Karpas-422 (cell line): ENCODE data around the gene PSME1. TPM values are rescaled to one million over a fixed set of nuclear protein-coding genes. Genes with fewer than 3 reads are reported as not detected.
"Not testable (repeated sequence)": the region's sequence is repeated elsewhere in the genome, so short reads cannot be mapped to it uniquely, and the experiment has no call there.

Experiments used
- DNase-seq: peaks from one replicate; pipeline ENCODE4 v3.0.0-alpha.2; 2015
- H2AFZ ChIP-seq: fragments of 200-600 bp; sonication (generic); 2 replicates; pipeline ENCODE4 v1.6.1; 2014; ENCODE audit warnings: antibody characterized with exemption, low read length, mixed read lengths
- H3K27ac ChIP-seq: fragments of 200-600 bp; sonication (generic); 2 replicates; pipeline ENCODE4 v1.5.1; 2014; ENCODE audit warnings: mild to moderate bottlenecking, low read length, moderate library complexity
- H3K27me3 ChIP-seq: fragments of 200-600 bp; sonication (generic); 2 replicates; pipeline ENCODE4 v1.6.1; 2014; ENCODE audit warnings: low read length, mixed read lengths
- H3K36me3 ChIP-seq: fragments of 200-600 bp; sonication (generic); 2 replicates; pipeline ENCODE4 v1.6.1; 2014; ENCODE audit warnings: low read length, mixed read lengths; ENCODE audit not compliant: insufficient read depth
- H3K4me1 ChIP-seq: fragments of 200-600 bp; sonication (generic); 2 replicates; pipeline ENCODE4 v1.6.1; 2014; ENCODE audit warnings: mild to moderate bottlenecking, low read length, mixed read lengths
- H3K4me2 ChIP-seq: fragments of 200-600 bp; sonication (generic); 2 replicates; pipeline ENCODE4 v1.6.1; 2014; ENCODE audit warnings: low read length, low read depth, mild to moderate bottlenecking; ENCODE audit not compliant: poor library complexity, severe bottlenecking
- H3K4me3 ChIP-seq: fragments of 200-600 bp; sonication (generic); 2 replicates; pipeline ENCODE4 v1.5.1; 2014; ENCODE audit warnings: mild to moderate bottlenecking, antibody characterized with exemption, low read length, mixed read lengths
- H3K79me2 ChIP-seq: fragments of 200-600 bp; sonication (generic); 2 replicates; pipeline ENCODE4 v1.6.1; 2014; ENCODE audit warnings: mild to moderate bottlenecking, low read length, mixed read lengths
- H3K9ac ChIP-seq: fragments of 200-600 bp; sonication (generic); 2 replicates; pipeline ENCODE4 v1.6.0; 2014; ENCODE audit warnings: low read length
- H3K9me2 ChIP-seq: fragments of 200-600 bp; sonication (generic), shearing (Covaris generic); replicated peaks from 2 replicates; pipeline ENCODE4 v1.6.0; 2014; ENCODE audit warnings: mild to moderate bottlenecking, low read length, moderate library complexity; ENCODE audit not compliant: insufficient read depth
- H3K9me3 ChIP-seq: fragments of 300-700, 200-600 bp; sonication (generic); 2 replicates; pipeline ENCODE4 v1.6.1; 2014; ENCODE audit warnings: low read length, mixed read lengths
- H4K20me1 ChIP-seq: fragments of 200-600 bp; sonication (generic); 2 replicates; pipeline ENCODE4 v1.6.1; 2014; ENCODE audit warnings: mild to moderate bottlenecking, antibody characterized with exemption, low read length, low read depth; ENCODE audit not compliant: insufficient read depth
- total RNA-seq: library from RNA; depleted of rRNA; stranded (reverse); fragments of >200 nt; shearing (Covaris generic); gene quantifications from 2 replicates; pipeline ENCODE4 v1.2.3, GENCODE V29; 2014; ENCODE audit warnings: low replicate concordance

The PSME1 gene
- total RNA-seq, 1 experiment from 2014 or later: 435 TPM

DNA sequence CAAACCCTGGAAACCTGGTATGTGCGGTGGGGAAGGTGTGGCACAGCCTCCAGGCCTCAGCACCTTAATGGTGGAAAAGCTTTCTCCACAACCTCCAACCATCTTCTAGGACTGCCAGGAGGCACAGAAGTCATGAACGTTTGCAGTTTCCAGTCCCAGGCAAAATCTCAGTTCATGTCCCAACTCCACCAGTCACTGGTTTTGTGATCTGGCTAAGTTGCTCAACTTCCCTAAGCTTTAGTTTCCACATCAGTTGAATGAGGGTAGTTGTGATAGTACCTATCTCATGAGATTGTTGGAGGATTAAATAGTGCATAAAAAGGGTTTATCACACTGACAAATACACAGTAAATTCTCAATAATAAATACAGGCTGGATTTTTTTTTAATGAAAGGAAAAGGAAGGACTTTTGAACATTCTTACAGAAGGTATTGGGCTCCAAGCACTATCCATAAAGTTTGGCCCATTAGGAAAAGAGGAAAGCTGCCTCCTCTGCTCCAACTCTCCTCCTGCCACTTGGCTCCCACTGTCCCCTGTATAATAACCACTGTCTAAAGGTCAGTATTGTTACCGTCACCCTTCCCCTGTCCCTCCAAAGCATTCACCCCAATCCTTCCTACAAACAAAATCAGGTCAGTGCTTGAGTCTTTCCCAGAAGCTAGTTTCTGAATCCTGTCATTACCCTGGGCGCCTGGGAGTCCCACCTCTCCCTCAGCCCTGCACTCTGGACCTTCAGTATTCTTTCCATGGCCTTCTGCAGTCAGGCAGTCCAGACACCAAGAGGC is 35.6 kb upstream of the PSME1 start:
- no peaks in the 10 kb centered on the region for H4K20me1 ChIP-seq
- H3K79me2 ChIP-seq: peaks cover 6% of the 10 kb centered on the region
- peaks cover 46% of the 10 kb centered on the region for H3K36me3 ChIP-seq
- H3K27ac ChIP-seq: no peak overlapping the region
- no peak overlapping the region for H3K9ac ChIP-seq
- H3K9me2 ChIP-seq: no peaks in the 10 kb centered on the region
- H3K9me3 ChIP-seq: no peaks in the 10 kb centered on the region
- DNase-seq: no peak
- peaks cover 5% of the 10 kb centered on the region for H3K4me1 ChIP-seq
- no peak overlapping the region for H2AFZ ChIP-seq
- H3K4me3 ChIP-seq: no peak overlapping the region
- H3K27me3 ChIP-seq: no peaks in the 10 kb centered on the region
- no peak overlapping the region for H3K4me2 ChIP-seq

DNA sequence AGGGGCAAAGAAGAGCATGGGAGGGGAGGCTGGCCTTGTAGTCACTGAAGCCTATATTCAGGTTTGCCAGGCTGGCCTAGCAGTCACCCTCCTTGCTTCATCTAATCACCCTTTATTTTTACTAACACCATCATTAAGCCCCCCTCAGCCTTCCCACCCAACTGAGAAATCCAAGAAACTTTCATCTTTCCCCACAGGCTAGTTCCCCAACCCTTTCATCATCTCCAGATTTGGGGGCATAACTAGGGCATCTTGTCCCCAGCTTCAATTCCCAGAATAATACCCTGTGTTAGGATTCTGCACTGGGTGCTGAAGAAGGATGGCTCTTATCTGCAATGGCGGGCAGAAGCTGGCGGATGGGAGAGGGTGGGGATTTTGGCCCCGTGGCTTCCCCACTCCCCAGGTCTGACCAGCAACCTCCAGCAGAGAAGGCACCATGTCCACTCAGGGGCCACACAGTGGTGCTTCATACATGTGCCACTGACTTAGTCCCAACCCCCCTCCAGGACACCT is 35.0 kb upstream of the PSME1 start:
- Histone ChIP-seq H4K20me1 (no peaks in the 10 kb centered on the region), H3K36me3 (peaks cover 46% of the 10 kb centered on the region)

GRCh38 chr14:24102357-24103048 is 33.5 kb upstream of the PSME1 start:
- H3K4me1 ChIP-seq: no peaks in the 10 kb centered on the region
- H3K9me2 ChIP-seq: no peaks in the 10 kb centered on the region
- H3K27me3 ChIP-seq: no peaks in the 10 kb centered on the region
- no peak overlapping the region for H2AFZ ChIP-seq
- no peak overlapping the region for H3K4me3 ChIP-seq
- H4K20me1 ChIP-seq: no peaks in the 10 kb centered on the region
- H3K36me3 ChIP-seq: peaks cover 46% of the 10 kb centered on the region
- H3K9ac ChIP-seq: no peak overlapping the region
- DNase-seq: no peak
- no peak overlapping the region for H3K27ac ChIP-seq
- H3K9me3 ChIP-seq: no peaks in the 10 kb centered on the region
- no peaks in the 10 kb centered on the region for H3K79me2 ChIP-seq
- H3K4me2 ChIP-seq: no peak overlapping the region

More for the DNA sequence above, 35.0 kb upstream of the PSME1 start:
- Histone ChIP-seq H3K4me1 (no peaks in the 10 kb centered on the region), H3K4me2 (no peak overlapping the region), H2AFZ (no peak overlapping the region), H3K9ac (no peak overlapping the region), H3K27ac (no peak overlapping the region), H3K27me3 (no peaks in the 10 kb centered on the region), H3K9me3 (no peaks in the 10 kb centered on the region), H3K4me3 (no peak overlapping the region), H3K9me2 (no peaks in the 10 kb centered on the region), H3K79me2 (no peaks in the 10 kb centered on the region)
- no peak for DNase-seq

DNA sequence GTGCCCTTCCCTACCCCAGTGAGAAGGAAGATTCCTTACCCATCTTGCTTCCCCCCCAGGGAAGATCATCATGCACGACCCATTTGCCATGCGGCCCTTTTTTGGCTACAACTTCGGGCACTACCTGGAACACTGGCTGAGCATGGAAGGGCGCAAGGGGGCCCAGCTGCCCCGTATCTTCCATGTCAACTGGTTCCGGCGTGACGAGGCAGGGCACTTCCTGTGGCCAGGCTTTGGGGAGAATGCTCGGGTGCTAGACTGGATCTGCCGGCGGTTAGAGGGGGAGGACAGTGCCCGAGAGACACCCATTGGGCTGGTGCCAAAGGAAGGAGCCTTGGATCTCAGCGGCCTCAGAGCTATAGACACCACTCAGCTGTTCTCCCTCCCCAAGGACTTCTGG is 32.5 kb upstream of the PSME1 start:
- Histone ChIP-seq H3K27ac (no peak overlapping the region), H3K9me2 (no peaks in the 10 kb centered on the region)

DNA sequence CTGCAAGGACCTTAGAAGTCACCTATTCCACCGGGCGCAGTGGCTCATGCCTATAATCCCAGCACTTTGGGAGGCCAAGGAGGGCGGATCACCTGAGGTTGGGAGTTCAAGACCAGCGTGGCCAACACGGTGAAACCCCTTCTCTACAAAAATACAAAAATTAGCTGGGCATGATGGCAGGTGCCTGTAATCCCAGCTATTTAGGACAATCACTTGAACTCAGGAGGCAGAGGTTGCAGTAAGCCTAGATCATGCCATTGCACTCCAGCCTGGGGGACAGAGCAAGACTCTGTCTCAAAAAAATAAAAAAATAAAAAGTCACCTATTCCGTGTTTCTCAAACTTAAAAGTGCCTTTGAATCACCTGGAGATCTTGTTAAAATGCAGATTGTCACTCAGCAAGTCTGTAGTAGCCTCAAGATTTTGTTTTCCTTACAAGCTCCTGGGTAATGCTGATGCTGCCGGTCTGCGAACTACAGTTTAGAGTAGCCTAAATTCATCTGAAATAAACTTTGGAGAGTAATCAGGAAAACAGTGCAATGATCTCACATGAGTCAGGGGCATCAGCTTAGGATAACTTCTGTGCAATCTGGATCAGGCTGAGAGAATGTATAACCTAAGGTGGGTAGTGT is 30.3 kb upstream of the PSME1 start:
- H3K4me3 ChIP-seq, H3K4me2 ChIP-seq, H3K27ac ChIP-seq, H3K27me3 ChIP-seq, H2AFZ ChIP-seq, H3K4me1 ChIP-seq, H4K20me1 ChIP-seq, H3K9me2 ChIP-seq, DNase-seq, H3K9ac ChIP-seq, H3K79me2 ChIP-seq, H3K9me3 ChIP-seq: not testable (repeated sequence)
- H3K36me3 ChIP-seq: peaks cover 28% of the 10 kb centered on the region

More for the DNA sequence above, 32.5 kb upstream of the PSME1 start:
- H3K4me3 ChIP-seq: no peak overlapping the region
- no peak overlapping the region for H2AFZ ChIP-seq
- H3K4me2 ChIP-seq: no peak overlapping the region
- H4K20me1 ChIP-seq: no peaks in the 10 kb centered on the region
- H3K9ac ChIP-seq: no peak overlapping the region
- H3K27me3 ChIP-seq: no peaks in the 10 kb centered on the region
- DNase-seq: no peak
- no peaks in the 10 kb centered on the region for H3K79me2 ChIP-seq
- peaks cover 42% of the 10 kb centered on the region for H3K36me3 ChIP-seq
- no peaks in the 10 kb centered on the region; the same call in 1 of the 2 replicates for H3K4me1 ChIP-seq
- no peaks in the 10 kb centered on the region for H3K9me3 ChIP-seq

DNA sequence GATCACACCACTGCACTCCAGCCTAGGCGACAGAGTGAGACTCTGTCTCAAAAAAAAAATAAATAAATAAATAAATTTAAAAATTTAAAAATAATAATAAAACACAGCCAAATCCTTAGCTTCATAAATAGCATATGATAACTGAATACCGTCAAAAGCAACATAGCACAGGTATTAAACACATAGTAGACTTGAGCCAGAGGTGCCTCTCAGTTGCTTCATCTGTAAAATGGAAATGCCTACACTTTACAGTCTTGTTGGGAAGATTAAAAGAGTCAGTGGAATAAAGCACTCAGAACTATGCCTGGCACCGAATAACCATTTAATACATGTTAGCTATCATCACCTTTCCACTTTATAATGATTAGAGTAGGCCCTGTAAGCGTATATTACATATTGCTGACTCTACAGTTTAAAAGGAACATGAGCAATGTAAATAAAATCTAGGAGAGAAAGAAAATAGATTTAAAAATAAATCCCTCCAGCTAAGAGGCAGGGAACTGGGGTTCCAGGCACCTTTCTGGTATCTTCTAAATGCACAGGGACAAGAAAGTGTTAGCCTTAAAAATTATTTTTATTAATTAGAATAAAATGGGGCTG is 29.2 kb upstream of the PSME1 start:
- no peaks in the 10 kb centered on the region for H3K9me2 ChIP-seq
- no peak overlapping the region for H3K4me2 ChIP-seq
- no peaks in the 10 kb centered on the region for H3K79me2 ChIP-seq
- peaks cover 7% of the 10 kb centered on the region for H3K4me1 ChIP-seq
- no peak for DNase-seq
- no peak overlapping the region for H3K9ac ChIP-seq
- H3K36me3 ChIP-seq: peaks cover 21% of the 10 kb centered on the region
- H4K20me1 ChIP-seq: no peaks in the 10 kb centered on the region
- H3K4me3 ChIP-seq: no peak overlapping the region
- H3K9me3 ChIP-seq: no peaks in the 10 kb centered on the region
- H3K27ac ChIP-seq: no peak overlapping the region
- H2AFZ ChIP-seq: no peak overlapping the region
- H3K27me3 ChIP-seq: no peaks in the 10 kb centered on the region

DNA sequence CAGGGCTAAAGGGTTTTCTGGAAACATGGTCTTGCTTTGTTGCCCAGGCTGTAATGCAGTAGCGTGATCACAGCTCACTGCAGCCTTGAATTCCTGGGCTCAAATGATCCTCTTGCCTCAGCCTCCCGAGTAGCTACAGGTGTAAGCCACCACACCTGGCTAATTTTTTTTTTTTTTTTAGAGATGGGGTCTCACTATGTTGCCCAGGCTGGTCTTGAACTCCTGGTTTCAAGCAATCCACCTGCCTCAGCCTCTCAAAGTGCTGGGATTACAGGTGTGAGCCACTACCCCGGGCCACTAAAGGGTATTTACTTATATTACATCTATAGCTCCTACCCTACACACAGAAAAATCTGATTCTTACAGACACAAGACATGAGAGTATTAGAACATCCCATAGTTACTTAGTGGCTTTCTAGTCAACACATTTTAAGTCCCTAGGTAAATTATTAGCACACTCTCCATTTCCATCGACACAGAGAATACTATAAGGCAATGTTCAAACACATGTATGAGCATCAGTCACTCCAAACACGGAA is 27.6 kb upstream of the PSME1 start:
- Histone ChIP-seq H3K36me3 (peaks cover 8% of the 10 kb centered on the region), H3K27me3 (no peaks in the 10 kb centered on the region), H3K4me1 (peaks cover 10% of the 10 kb centered on the region), H3K27ac (peak overlapping the region; percentile 46; the same call in 1 of the 2 replicates), H3K9ac (peak overlapping the region; percentile 47), H3K79me2 (0 out of 2 replicates have a peak, but pooled peaks cover 1% of the 10 kb centered on the region), H4K20me1 (no peaks in the 10 kb centered on the region), H3K9me3 (no peaks in the 10 kb centered on the region), H3K4me3 (no peak overlapping the region), H3K9me2 (no peaks in the 10 kb centered on the region), H3K4me2 (peak overlapping the region; percentile 38), H2AFZ (peak overlapping the region; percentile 88)
- DNase-seq: no peak
